Measurements from ENCODE around the gene FNDC3A. TPM values are rescaled to one million over a fixed set of nuclear protein-coding genes. Genes with fewer than 3 reads are reported as not detected.
A peak's percentile ranks its signal among the peaks of the same experiment; 100 is the strongest.
"Not testable (repeated sequence)": the region's sequence is repeated elsewhere in the genome, so short reads cannot be mapped to it uniquely, and the experiment has no call there.

The FNDC3A gene
- total RNA-seq, 2 donors from 2014 or later, result 53.7 to 62.8 TPM

- Histone ChIP-seq H3K36me3 (replicated peaks in 1 of 2; ENCODE audit: insufficient read depth in 1 of 2, low read depth in 2 of 2) (peaks cover 0 to 17% of the 10 kb centered on the region in 2 donors), H3K4me1 (no peaks in the 10 kb centered on the region), H3K27me3 (no peaks in the 10 kb centered on the region), H3K9me3 (peaks cover 0 to 6% (median 0%) of the 10 kb centered on the region in 3 donors), H3K4me3 (no peak overlapping the region), H3K27ac (no peak overlapping the region)
- no peak for DNase-seq
- ATAC-seq, result no peak
- TF ChIP-seq CTCF (IDR thresholded peaks at IDR 0.05), result no peak
- TF ChIP-seq POLR2A (IDR thresholded peaks at IDR 0.05), result no peak
- intact Hi-C loops (cut with DNase I), result no loop called here
- 100% methylated on average over 1 of the region's 1 CpG for WGBS, 2 donors
Measured at GRCh38 chr13:49148405-49148804, 172.7 kb downstream of the FNDC3A start.

GRCh38 chr13:49157955-49158584, 182.4 kb downstream of the FNDC3A start:
- DNase-seq; H3K36me3 ChIP-seq (replicated peaks in 1 of 2; ENCODE audit: insufficient read depth in 1 of 2, low read depth in 2 of 2); H3K9me3 ChIP-seq; H3K27ac ChIP-seq; H3K4me3 ChIP-seq; intact Hi-C loops (cut with DNase I); H3K4me1 ChIP-seq; H3K27me3 ChIP-seq; ATAC-seq: not testable (repeated sequence)
- 92 to 94% methylated on average over 28 to 29 of the region's 35 CpGs for WGBS, 2 donors

- ATAC-seq; DNase-seq; intact Hi-C loops (cut with DNase I): not testable (repeated sequence)
Measured at GRCh38 chr13:49163162-49163561, 187.4 kb downstream of the FNDC3A start.

GRCh38 chr13:49164712-49165111, 189.0 kb downstream of the FNDC3A start:
- H3K4me3 ChIP-seq, result no peak overlapping the region
- 98% methylated on average over 7 of the region's 7 CpGs for WGBS, 2 donors
- no peak for TF ChIP-seq POLR2A (IDR thresholded peaks at IDR 0.05)
- no peak for TF ChIP-seq CTCF (IDR thresholded peaks at IDR 0.05)
- ATAC-seq, result no peak
- no peak for DNase-seq
- peaks cover 5 to 13% of the 10 kb centered on the region in 2 donors for H3K36me3 ChIP-seq (replicated peaks in 1 of 2; ENCODE audit: insufficient read depth in 1 of 2, low read depth in 2 of 2)
- no peak overlapping the region for H3K27ac ChIP-seq
- no peaks in the 10 kb centered on the region for H3K4me1 ChIP-seq
- intact Hi-C loops (cut with DNase I), result no loop called here
- H3K27me3 ChIP-seq, result no peaks in the 10 kb centered on the region
- H3K9me3 ChIP-seq, result peaks cover 0 to 15% (median 0%) of the 10 kb centered on the region in 3 donors

More at GRCh38 chr13:49163162-49163561, 187.4 kb downstream of the FNDC3A start:
- WGBS, 2 donors, result 95 to 97% methylated on average over 8 of the region's 8 CpGs
- Histone ChIP-seq H3K9me3 (peaks cover 0 to 15% (median 0%) of the 10 kb centered on the region in 3 donors), H3K36me3 (replicated peaks in 1 of 2; ENCODE audit: insufficient read depth in 1 of 2, low read depth in 2 of 2) (peaks cover 5 to 13% of the 10 kb centered on the region in 2 donors)
- not testable (repeated sequence) for H3K27me3 ChIP-seq, H3K4me3 ChIP-seq, H3K4me1 ChIP-seq, H3K27ac ChIP-seq

GRCh38 chr13:49165798-49166752, 190.4 kb downstream of the FNDC3A start:
- peaks cover 0 to 15% (median 0%) of the 10 kb centered on the region in 3 donors for H3K9me3 ChIP-seq
- H3K4me1 ChIP-seq, result no peaks in the 10 kb centered on the region
- ATAC-seq (no peak), DNase-seq (peak in 1 of 4 donors; percentile 17)
- intact Hi-C loops (cut with DNase I), result no loop called here
- H3K27ac ChIP-seq, result no peak overlapping the region
- H3K27me3 ChIP-seq, result no peaks in the 10 kb centered on the region
- peaks cover 5 to 13% of the 10 kb centered on the region in 2 donors for H3K36me3 ChIP-seq (replicated peaks in 1 of 2; ENCODE audit: insufficient read depth in 1 of 2, low read depth in 2 of 2)
- TF ChIP-seq CTCF (IDR thresholded peaks at IDR 0.05), result no peak
- TF ChIP-seq POLR2A (IDR thresholded peaks at IDR 0.05), result no peak
- WGBS, 2 donors, result 88 to 93% methylated on average over 4 to 5 of the region's 5 CpGs
- no peak overlapping the region for H3K4me3 ChIP-seq
